GM21528 (cell line): Measurements from ENCODE around the gene TSC22D1.
"Not testable (repeated sequence)": the region's sequence is repeated elsewhere in the genome, so short reads cannot be mapped to it uniquely, and the experiment has no call there.

Experiments used
- ATAC-seq: cut with Tn5 transposase; IDR thresholded peaks from one replicate; pipeline ENCODE4 v1.9.1; 2021; ENCODE audit warnings: mild to moderate bottlenecking, moderate library complexity; ENCODE audit not compliant: unreplicated experiment, low FRiP score

The TSC22D1 gene

GRCh38 chr13:44573790-44574465 lies 2.2 kb downstream of the TSC22D1 start:
- no peak for ATAC-seq

- no peak for ATAC-seq
Observed at GRCh38 chr13:44573071-44573470, 3.1 kb downstream of the TSC22D1 start.

GRCh38 chr13:44566601-44567000 lies 9.5 kb downstream of the TSC22D1 start:
- ATAC-seq: no peak

- ATAC-seq: no peak
Observed at GRCh38 chr13:44565881-44566280, 10.2 kb downstream of the TSC22D1 start.

GRCh38 chr13:44564936-44565335 lies 11.2 kb downstream of the TSC22D1 start:
- ATAC-seq: no peak

GRCh38 chr13:44562853-44563252 lies 13.3 kb downstream of the TSC22D1 start:
- not testable (repeated sequence) for ATAC-seq

- no peak for ATAC-seq
Observed at GRCh38 chr13:44561351-44561750, 14.8 kb downstream of the TSC22D1 start.

GRCh38 chr13:44557986-44558385 lies 18.1 kb downstream of the TSC22D1 start:
- ATAC-seq: no peak

- ATAC-seq: no peak
Observed at GRCh38 chr13:44555207-44555606, 20.9 kb downstream of the TSC22D1 start.

GRCh38 chr13:44549476-44549875 lies 26.7 kb downstream of the TSC22D1 start:
- ATAC-seq: no peak

GRCh38 chr13:44546164-44546563 lies 30.0 kb downstream of the TSC22D1 start:
- ATAC-seq: no peak

- no peak for ATAC-seq
Observed at GRCh38 chr13:44543369-44543768, 32.8 kb downstream of the TSC22D1 start.

- ATAC-seq: no peak
Observed at GRCh38 chr13:44542361-44542760, 33.8 kb downstream of the TSC22D1 start.

GRCh38 chr13:44541601-44542000 lies 34.5 kb downstream of the TSC22D1 start:
- ATAC-seq: no peak

- ATAC-seq: no peak
Observed at GRCh38 chr13:44540761-44541434, 35.2 kb downstream of the TSC22D1 start.

GRCh38 chr13:44537248-44537647 lies 38.9 kb downstream of the TSC22D1 start:
- ATAC-seq: no peak

GRCh38 chr13:44523146-44524015 lies 52.7 kb downstream of the TSC22D1 start:
- ATAC-seq: no peak

GRCh38 chr13:44519642-44520041 lies 56.5 kb downstream of the TSC22D1 start:
- no peak for ATAC-seq

GRCh38 chr13:44516771-44517170 lies 59.4 kb downstream of the TSC22D1 start:
- ATAC-seq: no peak

GRCh38 chr13:44514278-44514677 lies 61.9 kb downstream of the TSC22D1 start:
- ATAC-seq: no peak

- not testable (repeated sequence) for ATAC-seq
Observed at GRCh38 chr13:44509853-44510252, 66.3 kb downstream of the TSC22D1 start.
